Nephron (organoid): ENCODE measurements around the gene KIRREL1.

Source experiments
- H3K27ac Mint-ChIP-seq, 3 experiments: 2 replicates each; pipeline ENCODE4 v1.8.0; 2020; ENCODE audit warnings: mixed read lengths in 3 of 3, mild to moderate bottlenecking in 2 of 3, moderate library complexity in 1 of 3
- H3K27me3 Mint-ChIP-seq: 2 replicates; pipeline ENCODE4 v1.8.0; 2021; ENCODE audit warnings: low read depth, mild to moderate bottlenecking, moderate library complexity, mixed read lengths
- H3K36me3 Mint-ChIP-seq: 2 replicates; pipeline ENCODE4 v1.8.0; 2020; ENCODE audit warnings: low read depth, mixed read lengths
- H3K4me1 Mint-ChIP-seq: 2 replicates; pipeline ENCODE4 v1.8.0; 2020; ENCODE audit warnings: mixed read lengths
- H3K4me3 Mint-ChIP-seq, 3 experiments: 2 replicates each; pipeline ENCODE4 v1.8.0; 2020; ENCODE audit warnings: mild to moderate bottlenecking in 3 of 3, mixed read lengths in 3 of 3, moderate library complexity in 2 of 3
- H3K9me3 Mint-ChIP-seq: 2 replicates; pipeline ENCODE4 v1.8.0; 2020; ENCODE audit warnings: mixed read lengths
- CTCF ChIP-seq, 3 experiments: fragments of 200-600 bp; sonication (generic); IDR thresholded peaks; one replicate each; pipeline ENCODE4 v1.5.0; 2021; ENCODE audit warnings: antibody characterized with exemption in 3 of 3; ENCODE audit not compliant: unreplicated experiment in 3 of 3

The KIRREL1 gene

GRCh38 chr1:158100498-158100897 lies 107.1 kb downstream of the KIRREL1 start:
- Mint-ChIP-seq H3K36me3 (peaks cover 18% of the 10 kb centered on the region), H3K9me3 (no peaks in the 10 kb centered on the region), H3K27me3 (peaks cover 7% of the 10 kb centered on the region), H3K27ac (no peak overlapping the region), H3K4me3 (no peak overlapping the region), H3K4me1 (peaks cover 18% of the 10 kb centered on the region)
- no peak for TF ChIP-seq CTCF (IDR thresholded peaks at IDR 0.05; ENCODE audit: unreplicated experiment in 3 of 3)

GRCh38 chr1:158101455-158101854 lies 108.0 kb downstream of the KIRREL1 start:
- H3K4me1 Mint-ChIP-seq, result peaks cover 23% of the 10 kb centered on the region
- H3K9me3 Mint-ChIP-seq, result no peaks in the 10 kb centered on the region
- peaks cover 10% of the 10 kb centered on the region for H3K36me3 Mint-ChIP-seq
- H3K27ac Mint-ChIP-seq, result peak overlapping the region in 2 of 3 experiments; percentile 5 to 94
- no peak for TF ChIP-seq CTCF (IDR thresholded peaks at IDR 0.05; ENCODE audit: unreplicated experiment in 3 of 3)
- H3K4me3 Mint-ChIP-seq, result no peak overlapping the region
- H3K27me3 Mint-ChIP-seq, result peaks cover 7% of the 10 kb centered on the region

- H3K4me3 Mint-ChIP-seq, result no peak overlapping the region
- peak overlapping the region; percentile 5 to 94 (median 43) for H3K27ac Mint-ChIP-seq
- H3K9me3 Mint-ChIP-seq, result no peaks in the 10 kb centered on the region
- no peak for TF ChIP-seq CTCF (IDR thresholded peaks at IDR 0.05; ENCODE audit: unreplicated experiment in 3 of 3)
- H3K4me1 Mint-ChIP-seq, result peaks cover 23% of the 10 kb centered on the region
- H3K36me3 Mint-ChIP-seq, result peaks cover 5% of the 10 kb centered on the region
- peaks cover 7% of the 10 kb centered on the region for H3K27me3 Mint-ChIP-seq
Observed at GRCh38 chr1:158101927-158102326, 108.5 kb downstream of the KIRREL1 start.

GRCh38 chr1:158102881-158103674 lies 109.6 kb downstream of the KIRREL1 start:
- Mint-ChIP-seq H3K27ac (peak overlapping the region; percentile 36 to 94 (median 59)), H3K4me1 (peaks cover 23% of the 10 kb centered on the region), H3K36me3 (no peaks in the 10 kb centered on the region), H3K9me3 (no peaks in the 10 kb centered on the region), H3K4me3 (no peak overlapping the region), H3K27me3 (peaks cover 8% of the 10 kb centered on the region)
- no peak for TF ChIP-seq CTCF (IDR thresholded peaks at IDR 0.05; ENCODE audit: unreplicated experiment in 3 of 3)

GRCh38 chr1:158103861-158104522 lies 110.5 kb downstream of the KIRREL1 start:
- Mint-ChIP-seq H3K27ac (peak overlapping the region; percentile 66 to 94 (median 77)), H3K27me3 (peaks cover 8% of the 10 kb centered on the region), H3K4me3 (no peak overlapping the region), H3K36me3 (no peaks in the 10 kb centered on the region), H3K9me3 (no peaks in the 10 kb centered on the region), H3K4me1 (peaks cover 23% of the 10 kb centered on the region)
- TF ChIP-seq CTCF (IDR thresholded peaks at IDR 0.05; ENCODE audit: unreplicated experiment in 3 of 3), result no peak
